ENCODE results near the gene IPO4. TPM values are rescaled to one million over a fixed set of nuclear protein-coding genes. Genes with fewer than 3 reads are reported as not detected.
A peak's percentile ranks its signal among the peaks of the same experiment; 100 is the strongest.

The IPO4 gene
- total and polyA plus RNA-seq, 10 of the 15 experiments (the other 5 are each of a cell fraction or from before 2014, with no cell fraction given), result 7.8 to 139 (median 37.6) TPM

GRCh38 chr14:24141097-24141880 lies 47.3 kb downstream of the IPO4 start, which contains the start of gene EMC9 (continued):
- TF ChIP-seq BCLAF1 (IDR thresholded peaks at IDR 0.05), result no peak
- no peak for TF ChIP-seq SREBF1 (IDR thresholded peaks at IDR 0.05; ENCODE audit: low read length)
- TF ChIP-seq BHLHE40 (IDR thresholded peaks at IDR 0.05; ENCODE audit: borderline replicate concordance in 1 of 2, low read depth in 2 of 2, low read length in 1 of 2), result peak in 1 of 2 experiments; percentile 46; a peak in 2 of 4 replicates
- TF ChIP-seq CHD2 (IDR thresholded peaks at IDR 0.05; ENCODE audit: borderline replicate concordance, low read depth, low read length), result peak; percentile 85; the same call in 1 of the 2 replicates
- no peak for TF ChIP-seq IRF5 (IDR thresholded peaks at IDR 0.05; ENCODE audit: borderline replicate concordance)
- no peak for TF ChIP-seq ZNF217 (IDR thresholded peaks at IDR 0.05)
- TF ChIP-seq PAX8 (IDR thresholded peaks at IDR 0.05), result no peak
- TF ChIP-seq ZNF24 (IDR thresholded peaks at IDR 0.05), result no peak
- TF ChIP-seq YBX1 (IDR thresholded peaks at IDR 0.05), result no peak
- TF ChIP-seq MTA3 (IDR thresholded peaks at IDR 0.05; ENCODE audit: borderline replicate concordance, low read length), result no peak
- peak in 2 of 3 experiments; percentile 27 to 35; a peak in 4 of 6 replicates for TF ChIP-seq CTCF (IDR thresholded peaks at IDR 0.05 in 2 of 3, conservative IDR thresholded peaks at IDR 0.05 in 1 of 3; ENCODE audit: control insufficient read depth in 2 of 3, extremely low read depth in 1 of 3, insufficient read depth in 1 of 3, low read depth in 3 of 3, low read length in 3 of 3)
- peak; percentile 52 for TF ChIP-seq USF2 (IDR thresholded peaks at IDR 0.05; ENCODE audit: borderline replicate concordance, low read depth, low read length)
- TF ChIP-seq USF1 (IDR thresholded peaks at IDR 0.05; ENCODE audit: borderline replicate concordance, extremely low read length, insufficient read depth, low read depth, low read length), result peak; percentile 53
- peak; percentile 43 for TF ChIP-seq KLF5 (IDR thresholded peaks at IDR 0.05; ENCODE audit: partially characterized antibody)
- TF ChIP-seq ATF2 (IDR thresholded peaks at IDR 0.05; ENCODE audit: low read length), result no peak
- peak; percentile 66; the same call in 1 of the 2 replicates for TF ChIP-seq MXI1 (IDR thresholded peaks at IDR 0.05; ENCODE audit: low read depth, low read length)

All from GM12878 (cell line).